HT-29 (cell line): Measurements from ENCODE around the gene MYOM1. TPM values are rescaled to one million over a fixed set of nuclear protein-coding genes. Genes with fewer than 3 reads are reported as not detected.
A peak's percentile ranks its signal among the peaks of the same experiment; 100 is the strongest.

ENCODE experiments used
- DNase-seq: peaks from one replicate; pipeline ENCODE4 v3.0.0-alpha.2; 2015; ENCODE audit warnings: low spot score
- total RNA-seq: library from RNA; depleted of rRNA; stranded (reverse); fragments of >200 nt; shearing (Covaris generic); gene quantifications from 2 replicates; pipeline ENCODE4 v1.2.3, GENCODE V29; 2014

Gene MYOM1
- total RNA-seq, 1 experiment from 2014 or later: 0.13 TPM

- DNase-seq: peak; percentile 44
Measured at GRCh38 chr18:3250237-3251107, 30.7 kb upstream of the MYOM1 start.

- DNase-seq: peak; percentile 77
Measured at GRCh38 chr18:3248658-3249359, 29.0 kb upstream of the MYOM1 start.

DNA sequence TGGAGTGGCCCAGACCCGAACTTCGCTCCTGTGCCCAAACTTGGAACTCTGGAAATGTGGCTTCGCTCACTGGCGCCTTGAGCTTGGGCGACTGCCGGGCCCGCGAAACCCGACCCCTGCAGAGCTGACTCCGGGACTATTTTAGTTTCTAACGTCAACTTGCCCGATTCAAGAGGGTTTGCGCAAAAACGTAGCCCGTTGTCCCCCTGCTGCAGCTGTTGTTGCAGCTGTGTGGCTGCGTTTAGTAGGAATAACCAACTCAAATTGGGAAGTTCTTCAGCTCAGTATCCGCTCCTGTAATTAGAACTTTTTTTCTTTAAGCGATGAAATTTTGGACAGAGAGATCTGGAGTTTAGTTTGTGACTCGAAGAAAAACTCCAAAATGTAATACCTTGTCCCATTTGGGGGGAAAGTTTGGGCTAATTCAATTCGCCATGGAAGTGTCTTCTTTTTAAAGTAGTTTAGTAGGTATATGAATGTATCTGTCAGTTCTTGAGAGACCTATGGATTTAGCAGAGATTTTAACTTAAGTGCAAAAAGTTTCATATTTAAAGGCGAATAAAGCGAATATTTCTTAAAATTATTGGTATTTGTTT is 28.4 kb upstream of the MYOM1 start:
- DNase-seq: peak; percentile 52

GRCh38 chr18:3247240-3248061 is 27.7 kb upstream of the MYOM1 start, which contains the start of gene MYL12A:
Gene MYL12A, plus strand, starts transcription at chr18:3247801. Its CDS starts 5,447 bp downstream, at chr18:3253248.
- peak; percentile 100 for DNase-seq

- peak; percentile 68 for DNase-seq
Measured at GRCh38 chr18:3246635-3247239, 27.0 kb upstream of the MYOM1 start.

DNA sequence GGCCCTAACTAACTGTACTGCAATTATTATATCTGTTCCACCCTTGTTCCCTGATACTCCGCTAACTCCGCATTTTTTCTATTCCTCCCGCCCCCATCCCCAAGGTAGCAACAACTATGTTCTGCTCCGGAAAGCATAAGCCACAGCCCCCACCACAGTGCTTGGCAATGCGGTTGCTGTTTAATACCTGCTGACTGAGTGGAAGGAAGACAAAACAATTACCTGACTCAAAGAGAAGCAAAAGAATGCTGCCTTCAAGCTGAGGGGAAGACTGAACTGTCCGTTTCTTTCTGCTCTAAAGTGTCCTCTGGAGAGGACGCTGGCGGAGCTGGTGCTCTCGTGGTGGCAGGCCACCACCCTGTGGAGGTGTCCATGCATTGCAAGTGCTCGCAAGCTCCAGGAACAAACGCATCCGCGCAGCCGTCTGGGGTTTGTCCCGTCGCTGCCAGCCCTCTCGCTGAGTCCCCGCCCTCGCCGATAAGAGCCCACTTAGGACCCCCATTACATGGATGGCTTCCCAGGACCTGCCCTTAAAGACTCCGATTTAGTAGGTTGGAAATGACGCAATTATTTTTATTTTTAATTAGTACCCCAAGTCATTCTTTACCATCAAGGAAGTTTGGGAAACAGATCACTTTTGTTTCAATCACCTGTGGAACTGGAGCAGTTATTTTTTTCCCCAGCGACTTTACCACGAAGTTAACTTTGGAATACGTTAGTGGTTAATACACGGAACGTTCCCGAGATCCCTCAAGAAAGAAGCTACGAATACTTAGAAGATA is 26.3 kb upstream of the MYOM1 start:
- DNase-seq: peak; percentile 96

- no peak for DNase-seq
Measured at GRCh38 chr18:3245185-3245564, 25.4 kb upstream of the MYOM1 start.

DNA sequence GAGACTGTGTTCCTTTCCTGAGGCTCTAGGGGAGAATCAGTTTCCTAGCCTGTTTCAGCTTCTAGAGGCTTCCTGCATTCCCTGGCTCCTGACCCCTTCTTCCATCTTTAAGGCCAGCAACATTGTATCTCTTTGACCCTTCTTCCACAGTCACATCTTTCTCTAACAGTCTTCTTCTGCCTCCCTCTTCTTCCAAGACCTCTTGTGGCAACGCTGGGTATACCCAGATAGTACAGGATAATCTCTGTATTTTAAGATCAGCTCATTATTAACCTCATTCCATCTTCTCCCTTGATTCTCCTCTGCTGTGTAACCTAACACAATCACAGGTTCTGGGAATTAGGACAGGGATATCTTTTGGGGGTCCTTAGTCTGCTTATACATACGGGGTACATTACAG is 19.0 kb upstream of the MYOM1 start:
- peak; percentile 58 for DNase-seq

GRCh38 chr18:3236470-3236869 is 16.7 kb upstream of the MYOM1 start:
- no peak for DNase-seq

GRCh38 chr18:3235846-3236245 is 16.1 kb upstream of the MYOM1 start:
- no peak for DNase-seq

GRCh38 chr18:3234457-3234856 is 14.7 kb upstream of the MYOM1 start:
- DNase-seq: no peak

DNA sequence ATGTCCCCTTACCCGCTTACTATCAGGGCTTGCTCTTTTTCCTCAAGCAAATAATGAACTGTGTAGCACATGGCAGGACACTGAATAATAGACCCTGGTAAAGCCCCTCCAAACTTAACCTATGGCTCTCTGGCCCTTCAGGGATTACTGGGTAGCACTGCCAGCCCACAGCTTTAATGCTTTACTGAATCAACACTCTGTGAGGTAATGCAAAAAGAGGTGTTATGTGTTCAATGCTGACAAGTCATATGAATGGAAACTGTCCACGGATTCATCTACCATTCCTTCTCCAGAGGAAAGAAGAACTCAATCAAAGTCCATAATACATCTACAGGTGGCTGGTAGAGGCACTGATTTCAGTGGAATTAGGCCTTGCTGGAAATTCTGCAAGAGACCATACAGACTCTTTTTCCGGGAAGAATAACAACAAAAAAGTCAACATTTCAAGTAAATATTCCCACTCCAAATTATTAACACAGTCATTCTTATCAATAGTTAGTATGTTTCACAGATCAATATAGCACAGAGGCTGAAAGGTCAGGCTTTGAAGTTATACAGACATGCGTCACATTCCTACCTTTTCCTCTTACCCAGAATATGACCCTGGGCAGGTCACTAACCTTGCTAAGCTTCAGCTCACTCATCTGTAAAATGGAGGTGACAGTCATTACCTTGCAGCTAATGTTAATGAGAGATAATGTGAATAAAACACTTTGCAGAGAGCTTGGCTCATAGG is 13.8 kb upstream of the MYOM1 start:
- DNase-seq: no peak

DNA sequence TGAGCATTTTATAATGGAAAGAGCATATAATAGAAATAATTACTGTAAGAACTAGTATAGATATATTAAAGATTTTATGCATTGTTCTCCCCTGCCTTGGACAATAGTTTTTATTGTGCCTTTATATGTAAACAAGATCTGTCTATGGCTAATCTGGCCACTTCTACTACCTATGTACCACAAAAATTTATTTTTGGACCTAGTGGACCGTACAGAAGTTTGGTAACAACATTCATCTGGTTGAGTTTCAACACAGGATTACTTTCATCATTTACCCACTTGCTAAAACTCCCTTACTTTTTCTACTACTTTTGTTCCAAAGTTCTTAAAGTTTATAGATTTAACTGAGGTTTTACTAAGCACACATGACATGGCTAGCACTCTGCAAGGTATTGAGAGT is 13.2 kb upstream of the MYOM1 start:
- no peak for DNase-seq

- DNase-seq: no peak
Measured at GRCh38 chr18:3230401-3231334, 10.9 kb upstream of the MYOM1 start.

DNA sequence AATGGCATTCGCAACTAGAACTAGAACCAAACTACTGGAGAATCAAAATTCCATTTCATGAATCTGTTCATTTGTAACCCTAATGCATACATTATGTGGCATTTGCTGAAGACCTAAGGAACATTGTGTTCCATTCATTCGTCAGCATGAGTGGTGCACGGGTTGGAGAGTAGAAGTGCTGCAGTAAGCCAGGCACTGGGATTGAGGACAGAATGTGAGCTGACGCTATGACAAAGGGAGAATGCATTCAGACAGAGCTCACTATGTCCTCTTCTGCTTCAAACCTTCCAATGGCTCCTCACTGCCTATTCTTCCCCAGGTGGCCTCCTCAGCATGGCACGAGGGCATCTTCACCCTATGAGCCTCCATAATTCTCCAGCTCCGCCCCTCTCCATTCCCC is 6.3 kb upstream of the MYOM1 start:
- no peak for DNase-seq

DNA sequence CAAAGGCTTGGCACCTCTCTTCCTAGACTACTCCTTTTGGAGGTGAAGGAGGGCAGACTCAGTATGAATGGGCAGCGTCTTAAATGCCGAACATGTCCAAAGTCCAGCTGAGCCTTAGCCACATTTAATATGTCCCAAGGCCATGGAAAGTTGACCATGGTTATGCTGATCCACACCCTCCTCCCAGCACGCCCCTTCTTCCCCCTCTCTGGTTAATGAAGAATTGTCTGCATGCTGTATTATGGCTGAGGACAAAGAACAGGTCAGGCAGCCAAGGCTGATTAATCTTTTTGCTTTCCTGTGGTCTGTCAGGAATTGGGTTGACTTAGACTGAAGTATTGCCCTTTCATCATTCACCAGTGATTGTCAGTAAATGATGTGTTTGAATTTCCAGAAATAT is 5.8 kb upstream of the MYOM1 start:
- DNase-seq: no peak

GRCh38 chr18:3224223-3224622 is 4.5 kb upstream of the MYOM1 start:
- no peak for DNase-seq

DNA sequence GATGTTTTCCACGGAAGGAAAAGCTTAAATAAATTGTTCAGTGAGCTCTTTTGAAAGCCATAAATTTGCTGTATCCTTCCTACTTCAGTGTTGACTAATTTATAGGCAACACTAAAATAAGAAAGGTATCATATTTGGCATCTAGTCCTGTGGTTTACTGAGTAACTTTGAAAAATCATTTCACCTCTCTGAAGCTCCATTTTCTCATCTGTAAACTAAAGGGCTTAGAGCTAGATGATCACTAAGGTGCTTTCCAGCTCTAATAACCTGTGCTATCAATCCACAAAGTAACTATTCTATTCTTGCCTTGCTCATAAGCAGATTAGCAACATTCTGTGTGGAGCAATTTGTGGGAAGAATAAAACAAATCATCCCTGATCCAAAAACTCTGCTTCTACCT is 3.6 kb upstream of the MYOM1 start:
- no peak for DNase-seq

GRCh38 chr18:3221496-3221895 is 1.7 kb upstream of the MYOM1 start:
- no peak for DNase-seq
